Fibroblast of pulmonary artery (primary cell): ENCODE measurements around the gene PALD1.

ENCODE experiments used
- DNase-seq: peaks from one replicate; pipeline ENCODE4 v3.0.0-alpha.2; 2010; ENCODE audit warnings: low read depth
- H3K4me3 ChIP-seq: replicated peaks from 2 replicates; pipeline ENCODE4 v1.5.1; 2011; ENCODE audit warnings: low read depth, mild to moderate bottlenecking, control low read depth, low read length, moderate library complexity
- CTCF ChIP-seq: IDR thresholded peaks from 2 replicates; pipeline ENCODE4 v1.5.1; 2011; ENCODE audit warnings: mild to moderate bottlenecking, control low read depth, low read length, inconsistent platforms; ENCODE audit errors: missing control alignments

The PALD1 gene

GRCh38 chr10:70573599-70574506 is 95.3 kb downstream of the PALD1 start:
- no peak for TF ChIP-seq CTCF
- no peak for DNase-seq

GRCh38 chr10:70575486-70575873 is 96.9 kb downstream of the PALD1 start:
- H3K4me3 ChIP-seq = no peak overlapping the region
- no peak for DNase-seq
- TF ChIP-seq CTCF = no peak

More at GRCh38 chr10:70573599-70574506, 95.3 kb downstream of the PALD1 start:
- H3K4me3 ChIP-seq = no peak overlapping the region

GRCh38 chr10:70575874-70576802 is 97.6 kb downstream of the PALD1 start:
- peak; percentile 58 for DNase-seq
- TF ChIP-seq CTCF = no peak
- no peak overlapping the region for H3K4me3 ChIP-seq

GRCh38 chr10:70576803-70577517 is 98.4 kb downstream of the PALD1 start:
- DNase-seq = peak; percentile 17
- H3K4me3 ChIP-seq = no peak overlapping the region

GRCh38 chr10:70578371-70578947 is 99.9 kb downstream of the PALD1 start:
- peak; percentile 48 for DNase-seq
- H3K4me3 ChIP-seq = no peak overlapping the region
- no peak for TF ChIP-seq CTCF

More at GRCh38 chr10:70576803-70577517, 98.4 kb downstream of the PALD1 start:
- no peak for TF ChIP-seq CTCF
